Esophagus squamous epithelium (tissue), 4 donors: Measurements from ENCODE around the gene METAP1D.

Experiments
- POLR2A ChIP-seq, 4 donors: fragments of 450-650 bp; IDR thresholded peaks; one replicate each; pipeline ENCODE4 v1.6.1; 2017; ENCODE audit warnings: antibody characterized with exemption in 4 of 4, mild to moderate bottlenecking in 4 of 4, moderate library complexity in 3 of 4
- TF ChIP-seq, protein P1 (sequence below), 6 experiments: fragments of 450-650 bp in 4 of 6; fragments of 200-600 bp in 2 of 6; sonication (generic) in 2 of 6; IDR thresholded peaks; one replicate each; pipeline ENCODE4 v1.5.1; 2016 to 2019; ENCODE audit warnings: antibody characterized with exemption in 6 of 6, mild to moderate bottlenecking in 4 of 6, moderate library complexity in 4 of 6

DNA sequence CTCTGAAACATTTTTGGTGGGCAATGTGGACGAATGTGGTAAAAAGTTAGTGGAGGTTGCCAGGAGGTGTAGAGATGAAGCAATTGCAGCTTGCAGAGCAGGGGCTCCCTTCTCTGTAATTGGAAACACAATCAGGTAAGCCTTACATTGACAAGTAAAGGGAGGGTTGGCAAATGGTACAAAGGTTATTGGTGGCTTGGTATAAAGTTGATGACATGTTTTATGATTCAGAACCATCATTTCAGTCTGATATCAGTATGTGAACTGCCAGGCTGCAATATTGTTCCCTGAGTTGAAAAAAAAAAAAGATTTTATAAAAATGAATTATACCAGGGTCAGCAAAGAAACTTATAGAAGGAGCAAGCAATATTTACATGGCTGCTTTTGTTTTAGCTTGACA is 71.2 kb downstream of the METAP1D start:
- TF ChIP-seq, protein P1, sequence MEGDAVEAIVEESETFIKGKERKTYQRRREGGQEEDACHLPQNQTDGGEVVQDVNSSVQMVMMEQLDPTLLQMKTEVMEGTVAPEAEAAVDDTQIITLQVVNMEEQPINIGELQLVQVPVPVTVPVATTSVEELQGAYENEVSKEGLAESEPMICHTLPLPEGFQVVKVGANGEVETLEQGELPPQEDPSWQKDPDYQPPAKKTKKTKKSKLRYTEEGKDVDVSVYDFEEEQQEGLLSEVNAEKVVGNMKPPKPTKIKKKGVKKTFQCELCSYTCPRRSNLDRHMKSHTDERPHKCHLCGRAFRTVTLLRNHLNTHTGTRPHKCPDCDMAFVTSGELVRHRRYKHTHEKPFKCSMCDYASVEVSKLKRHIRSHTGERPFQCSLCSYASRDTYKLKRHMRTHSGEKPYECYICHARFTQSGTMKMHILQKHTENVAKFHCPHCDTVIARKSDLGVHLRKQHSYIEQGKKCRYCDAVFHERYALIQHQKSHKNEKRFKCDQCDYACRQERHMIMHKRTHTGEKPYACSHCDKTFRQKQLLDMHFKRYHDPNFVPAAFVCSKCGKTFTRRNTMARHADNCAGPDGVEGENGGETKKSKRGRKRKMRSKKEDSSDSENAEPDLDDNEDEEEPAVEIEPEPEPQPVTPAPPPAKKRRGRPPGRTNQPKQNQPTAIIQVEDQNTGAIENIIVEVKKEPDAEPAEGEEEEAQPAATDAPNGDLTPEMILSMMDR (IDR thresholded peaks at IDR 0.05), result no peak
- no peak for TF ChIP-seq POLR2A (IDR thresholded peaks at IDR 0.05)
